Mesodermal cell (in vitro differentiated cells): Measurements from ENCODE around the gene HNRNPLL.
"Not testable (repeated sequence)": the region's sequence is repeated elsewhere in the genome, so short reads cannot be mapped to it uniquely, and the experiment has no call there.

Source experiments
- H3K27ac ChIP-seq: 2 replicates; pipeline ENCODE4 v1.7.0; 2013; ENCODE audit warnings: mild to moderate bottlenecking, low read depth, low read length, moderate library complexity; ENCODE audit not compliant: severe bottlenecking
- H3K36me3 ChIP-seq: 2 replicates; pipeline ENCODE4 v1.7.1; 2013; ENCODE audit warnings: mild to moderate bottlenecking, low read length, moderate library complexity; ENCODE audit not compliant: control insufficient read depth, insufficient read depth
- H3K4me1 ChIP-seq: one replicate; pipeline ENCODE4 v1.7.1; 2013; ENCODE audit warnings: mild to moderate bottlenecking, low read length; ENCODE audit not compliant: insufficient read depth, control insufficient read depth, poor library complexity, severe bottlenecking
- H3K4me3 ChIP-seq: 2 replicates; pipeline ENCODE4 v1.7.0; 2013; ENCODE audit warnings: low read length, control low read depth, mild to moderate bottlenecking; ENCODE audit not compliant: insufficient read depth, poor library complexity, severe bottlenecking; ENCODE audit errors: extremely low read depth
- H3K9me3 ChIP-seq: 2 replicates; pipeline ENCODE4 v1.7.1; 2013; ENCODE audit warnings: mild to moderate bottlenecking, low read length, moderate library complexity; ENCODE audit not compliant: control insufficient read depth
- WGBS, 2 experiments: methylation state at CpG; one replicate each; pipeline ENCODE4 v1.1.5; 2013; ENCODE audit warnings: missing lambda C conversion rate in 2 of 2; ENCODE audit not compliant: insufficient coverage in 2 of 2; 5-methylcytosine and 5-hydroxymethylcytosine counted together

HNRNPLL gene

GRCh38 chr2:38551746-38552145, 51.0 kb downstream of the HNRNPLL start:
- 100% methylated on average over 1 of the region's 2 CpGs; no CpG with 5 or more reads in 1 of the 2 experiments for WGBS, 2 experiments
- Histone ChIP-seq H3K27ac (no peak overlapping the region), H3K9me3 (no peaks in the 10 kb centered on the region), H3K4me3 (no peak overlapping the region), H3K4me1 (no peaks in the 10 kb centered on the region), H3K36me3 (peaks cover 57% of the 10 kb centered on the region)

- no peaks in the 10 kb centered on the region for H3K4me1 ChIP-seq
- no peak overlapping the region for H3K4me3 ChIP-seq
- H3K9me3 ChIP-seq, result no peaks in the 10 kb centered on the region
- peaks cover 51% of the 10 kb centered on the region for H3K36me3 ChIP-seq
- no peak overlapping the region for H3K27ac ChIP-seq
- 100% methylated on average over 1 of the region's 3 CpGs; no CpG with 5 or more reads in 1 of the 2 experiments for WGBS, 2 experiments
Measured at GRCh38 chr2:38551171-38551570, 51.6 kb downstream of the HNRNPLL start.

GRCh38 chr2:38549851-38550250, 52.9 kb downstream of the HNRNPLL start:
- 100% methylated on average over 2 to 3 of the region's 4 CpGs for WGBS, 2 experiments
- no peak overlapping the region for H3K4me3 ChIP-seq
- H3K27ac ChIP-seq, result no peak overlapping the region
- H3K4me1 ChIP-seq, result no peaks in the 10 kb centered on the region
- H3K9me3 ChIP-seq, result peaks cover 1% of the 10 kb centered on the region
- peaks cover 43% of the 10 kb centered on the region for H3K36me3 ChIP-seq

- Histone ChIP-seq H3K27ac (no peak overlapping the region), H3K4me3 (no peak overlapping the region), H3K36me3 (peaks cover 38% of the 10 kb centered on the region), H3K4me1 (no peaks in the 10 kb centered on the region), H3K9me3 (peaks cover 6% of the 10 kb centered on the region)
- WGBS, 2 experiments, result 88 to 94% methylated on average over 4 to 5 of the region's 7 CpGs
Measured at GRCh38 chr2:38549071-38549704, 53.5 kb downstream of the HNRNPLL start.

GRCh38 chr2:38547791-38548190, 54.9 kb downstream of the HNRNPLL start:
- Histone ChIP-seq H3K27ac (no peak overlapping the region), H3K9me3 (peaks cover 6% of the 10 kb centered on the region), H3K4me1 (no peaks in the 10 kb centered on the region), H3K36me3 (peaks cover 25% of the 10 kb centered on the region), H3K4me3 (no peak overlapping the region)
- no CpG with 5 or more reads among the region's 1 CpG for WGBS, 2 experiments

- Histone ChIP-seq H3K4me3 (no peak overlapping the region), H3K27ac (no peak overlapping the region), H3K4me1 (peaks cover 9% of the 10 kb centered on the region), H3K9me3 (peaks cover 6% of the 10 kb centered on the region), H3K36me3 (peaks cover 16% of the 10 kb centered on the region)
- WGBS, 2 experiments, result 85 to 100% methylated on average over 2 to 3 of the region's 3 CpGs
Measured at GRCh38 chr2:38546585-38546984, 56.1 kb downstream of the HNRNPLL start.

- peaks cover 6% of the 10 kb centered on the region for H3K9me3 ChIP-seq
- peaks cover 14% of the 10 kb centered on the region for H3K4me1 ChIP-seq
- no peak overlapping the region for H3K4me3 ChIP-seq
- H3K27ac ChIP-seq, result no peak overlapping the region
- peaks cover 12% of the 10 kb centered on the region for H3K36me3 ChIP-seq
Measured at GRCh38 chr2:38546064-38546463, 56.7 kb downstream of the HNRNPLL start.

- peak overlapping the region; percentile 98 for H3K27ac ChIP-seq
- H3K36me3 ChIP-seq, result not testable (repeated sequence)
- WGBS, 2 experiments, result 87 to 100% methylated on average over 3 to 4 of the region's 4 CpGs
Measured at GRCh38 chr2:38542248-38542631, 60.5 kb downstream of the HNRNPLL start.

GRCh38 chr2:38540580-38541286, 62.0 kb downstream of the HNRNPLL start:
- peaks cover 6% of the 10 kb centered on the region for H3K9me3 ChIP-seq
- no peaks in the 10 kb centered on the region for H3K36me3 ChIP-seq
- no peak overlapping the region for H3K4me3 ChIP-seq
- H3K27ac ChIP-seq, result peak overlapping the region; percentile 5
- WGBS, 2 experiments, result 92 to 100% methylated on average over 3 to 5 of the region's 5 CpGs
- H3K4me1 ChIP-seq, result peaks cover 24% of the 10 kb centered on the region

More at GRCh38 chr2:38542248-38542631, 60.5 kb downstream of the HNRNPLL start:
- H3K9me3 ChIP-seq, H3K4me3 ChIP-seq: not testable (repeated sequence)
- peaks cover 23% of the 10 kb centered on the region for H3K4me1 ChIP-seq

GRCh38 chr2:38539086-38539485, 63.6 kb downstream of the HNRNPLL start:
- H3K4me1 ChIP-seq, result peaks cover 40% of the 10 kb centered on the region
- 89 to 100% methylated on average over 3 to 5 of the region's 5 CpGs for WGBS, 2 experiments
- H3K9me3 ChIP-seq, result no peaks in the 10 kb centered on the region
- no peak overlapping the region for H3K27ac ChIP-seq
- H3K4me3 ChIP-seq, result no peak overlapping the region
- no peaks in the 10 kb centered on the region for H3K36me3 ChIP-seq

GRCh38 chr2:38537937-38538525, 64.7 kb downstream of the HNRNPLL start:
- 69 to 80% methylated on average over 1 to 2 of the region's 3 CpGs for WGBS, 2 experiments
- H3K27ac ChIP-seq, result no peak overlapping the region
- H3K4me3 ChIP-seq, result no peak overlapping the region
- no peaks in the 10 kb centered on the region for H3K9me3 ChIP-seq
- H3K36me3 ChIP-seq, result no peaks in the 10 kb centered on the region
- peaks cover 49% of the 10 kb centered on the region for H3K4me1 ChIP-seq
